Measurements from ENCODE around the gene BIRC3.
"Not testable (repeated sequence)": the region's sequence is repeated elsewhere in the genome, so short reads cannot be mapped to it uniquely, and the experiment has no call there.

Gene BIRC3

DNA sequence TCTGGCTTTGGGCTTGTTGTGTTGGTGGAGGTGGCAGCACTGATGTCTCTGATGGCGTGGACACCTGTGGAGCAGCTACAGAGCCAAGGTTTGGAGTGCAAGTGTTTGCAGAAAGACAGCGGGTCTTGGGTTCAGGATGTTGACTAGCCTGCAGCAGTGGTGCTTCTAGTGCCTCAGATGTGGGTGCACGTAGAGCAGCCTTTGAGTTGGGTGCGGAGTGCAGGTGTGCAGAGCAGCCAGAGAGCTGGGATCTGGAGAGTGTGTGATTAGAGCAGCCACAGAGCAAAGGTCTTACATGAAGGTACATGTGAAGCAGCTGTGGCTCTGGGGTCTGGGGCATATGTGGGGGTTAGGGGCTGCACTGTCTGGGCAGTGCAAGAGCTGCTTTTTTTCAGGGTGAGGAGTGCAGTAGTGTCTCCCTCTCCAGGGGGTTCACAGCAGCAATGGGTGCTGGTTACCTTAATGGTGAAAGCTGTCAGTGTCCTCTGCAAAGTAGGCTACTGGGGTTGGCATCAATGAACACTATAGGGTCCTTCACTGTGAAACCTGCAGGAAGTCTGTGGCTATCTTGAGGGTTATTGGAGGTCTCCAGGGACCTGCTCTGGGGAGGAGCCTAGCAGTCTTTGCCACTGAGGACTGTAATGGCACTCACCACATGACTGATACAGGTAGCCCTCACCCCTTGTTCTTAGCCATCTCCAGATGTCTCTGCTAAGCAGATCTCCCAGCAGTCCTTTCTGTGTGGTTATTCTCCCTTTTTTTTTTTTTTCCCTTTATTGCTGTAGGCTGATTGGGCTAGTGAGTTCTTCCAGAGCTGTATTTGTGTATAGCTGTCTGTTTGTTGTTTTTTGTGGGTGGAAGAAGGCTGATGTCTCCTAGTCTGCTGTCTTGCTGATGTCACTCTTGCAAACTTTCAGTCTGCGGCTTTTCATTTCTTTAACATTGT is 44.1 kb downstream of the BIRC3 start:
- TF ChIP-seq, protein P1, sequence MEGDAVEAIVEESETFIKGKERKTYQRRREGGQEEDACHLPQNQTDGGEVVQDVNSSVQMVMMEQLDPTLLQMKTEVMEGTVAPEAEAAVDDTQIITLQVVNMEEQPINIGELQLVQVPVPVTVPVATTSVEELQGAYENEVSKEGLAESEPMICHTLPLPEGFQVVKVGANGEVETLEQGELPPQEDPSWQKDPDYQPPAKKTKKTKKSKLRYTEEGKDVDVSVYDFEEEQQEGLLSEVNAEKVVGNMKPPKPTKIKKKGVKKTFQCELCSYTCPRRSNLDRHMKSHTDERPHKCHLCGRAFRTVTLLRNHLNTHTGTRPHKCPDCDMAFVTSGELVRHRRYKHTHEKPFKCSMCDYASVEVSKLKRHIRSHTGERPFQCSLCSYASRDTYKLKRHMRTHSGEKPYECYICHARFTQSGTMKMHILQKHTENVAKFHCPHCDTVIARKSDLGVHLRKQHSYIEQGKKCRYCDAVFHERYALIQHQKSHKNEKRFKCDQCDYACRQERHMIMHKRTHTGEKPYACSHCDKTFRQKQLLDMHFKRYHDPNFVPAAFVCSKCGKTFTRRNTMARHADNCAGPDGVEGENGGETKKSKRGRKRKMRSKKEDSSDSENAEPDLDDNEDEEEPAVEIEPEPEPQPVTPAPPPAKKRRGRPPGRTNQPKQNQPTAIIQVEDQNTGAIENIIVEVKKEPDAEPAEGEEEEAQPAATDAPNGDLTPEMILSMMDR (IDR thresholded peaks at IDR 0.05; ENCODE audit: low read depth, low read length) = no peak
- H3K4me3 ChIP-seq (ENCODE audit: low read depth, low read length) = no peak overlapping the region

DNA sequence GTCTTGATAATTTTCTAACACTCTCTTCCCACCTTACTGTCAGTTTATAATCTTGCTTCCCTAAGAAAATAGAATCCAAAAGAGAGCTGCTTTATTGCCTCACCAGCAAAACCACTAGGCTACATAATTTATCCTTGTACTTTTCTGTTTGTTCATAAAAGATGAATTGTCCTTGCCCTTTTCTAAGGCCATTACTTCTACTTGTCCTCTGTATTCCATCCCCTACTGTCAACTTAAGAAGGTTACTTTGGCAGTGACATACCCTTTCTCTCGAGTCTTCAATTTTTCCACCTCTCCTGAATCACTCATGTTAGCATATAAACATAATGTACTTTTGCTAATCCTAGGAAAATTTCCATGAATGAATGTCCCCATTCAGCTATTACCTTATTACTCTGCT is 47.7 kb downstream of the BIRC3 start:
- H3K4me3 ChIP-seq (ENCODE audit: low read depth, low read length) = no peak overlapping the region
- TF ChIP-seq, protein P1 (IDR thresholded peaks at IDR 0.05; ENCODE audit: low read depth, low read length) = no peak

DNA sequence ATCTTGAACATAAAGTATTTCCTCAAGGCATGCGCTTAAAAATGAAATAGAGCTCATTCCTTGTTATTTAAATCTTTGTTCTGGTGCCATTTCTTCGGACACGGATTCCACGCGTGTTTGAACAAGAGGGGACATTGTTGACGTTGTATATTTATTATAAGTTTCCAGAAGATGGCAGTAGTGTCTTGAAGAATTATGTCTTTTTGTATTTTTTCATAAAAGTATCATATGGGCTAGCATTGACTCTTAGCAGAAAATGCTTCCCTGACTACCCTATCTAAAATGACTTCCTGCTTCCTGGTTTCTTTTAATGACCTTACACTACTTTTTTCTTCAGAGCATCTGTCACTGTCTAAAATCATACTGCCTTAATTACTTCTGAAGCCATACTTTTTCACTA is 50.1 kb downstream of the BIRC3 start:
- no peak overlapping the region for H3K4me3 ChIP-seq (ENCODE audit: low read depth, low read length)

DNA sequence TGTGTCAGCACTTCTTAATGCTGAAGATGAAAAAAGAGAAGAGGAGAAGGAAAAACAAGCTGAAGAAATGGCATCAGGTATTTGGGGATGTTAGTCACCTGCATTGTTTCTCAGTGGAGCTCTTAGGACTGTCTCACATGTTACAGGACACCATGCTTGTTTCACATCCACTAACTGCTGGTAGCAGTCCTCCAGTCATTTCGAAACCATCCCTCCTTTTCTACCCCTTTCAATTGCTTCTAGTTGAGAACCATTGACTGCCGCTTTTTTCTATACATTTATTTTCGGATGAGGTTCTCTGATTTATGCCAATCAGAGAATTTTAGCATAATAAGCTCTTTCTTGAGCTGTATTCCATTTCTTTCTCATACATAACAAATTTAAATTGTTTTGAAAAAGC is 51.2 kb downstream of the BIRC3 start:
- TF ChIP-seq, protein P1 (IDR thresholded peaks at IDR 0.05; ENCODE audit: low read depth, low read length) = no peak
- no peak overlapping the region for H3K4me3 ChIP-seq (ENCODE audit: low read depth, low read length)

More for the DNA sequence above, 50.1 kb downstream of the BIRC3 start:
- TF ChIP-seq, protein P1 (IDR thresholded peaks at IDR 0.05; ENCODE audit: low read depth, low read length) = no peak

DNA sequence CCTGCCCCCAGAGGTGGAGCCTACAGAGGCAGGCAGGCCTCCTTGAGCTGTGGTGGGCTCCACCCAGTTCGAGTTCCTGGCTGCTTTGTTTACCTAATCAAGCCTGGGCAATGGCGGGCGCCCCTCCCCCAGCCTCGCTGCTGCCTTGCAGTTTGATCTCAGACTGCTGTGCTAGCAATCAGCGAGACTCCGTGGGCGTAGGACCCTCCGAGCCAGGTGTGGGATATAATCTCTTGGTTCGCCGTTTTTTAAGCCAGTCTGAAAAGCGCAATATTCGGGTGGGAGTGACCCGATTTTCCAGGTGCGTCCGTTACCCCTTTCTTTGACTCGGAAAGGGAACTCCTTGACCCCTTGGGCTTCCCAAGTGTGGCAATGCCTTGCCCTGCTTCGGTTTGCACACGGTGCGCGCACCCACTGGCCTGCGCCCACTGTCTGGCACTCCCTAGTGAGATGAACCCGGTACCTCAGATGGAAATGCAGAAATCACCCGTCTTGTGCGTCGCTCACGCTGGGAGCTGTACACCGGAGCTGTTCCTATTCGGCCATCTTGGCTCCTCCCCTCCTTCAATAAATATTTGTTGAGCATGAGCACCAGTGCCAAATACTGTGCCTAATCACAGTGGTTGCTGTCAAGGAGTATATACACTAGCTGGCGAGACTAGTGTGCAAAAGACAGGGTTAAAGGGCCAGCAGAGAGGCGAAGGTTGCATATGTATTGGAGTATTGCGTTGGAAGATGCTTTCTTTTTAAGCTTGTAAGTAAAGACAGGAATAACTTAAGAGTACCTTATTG is 57.5 kb downstream of the BIRC3 start:
- H3K4me3 ChIP-seq (ENCODE audit: low read depth, low read length) = not testable (repeated sequence)

DNA sequence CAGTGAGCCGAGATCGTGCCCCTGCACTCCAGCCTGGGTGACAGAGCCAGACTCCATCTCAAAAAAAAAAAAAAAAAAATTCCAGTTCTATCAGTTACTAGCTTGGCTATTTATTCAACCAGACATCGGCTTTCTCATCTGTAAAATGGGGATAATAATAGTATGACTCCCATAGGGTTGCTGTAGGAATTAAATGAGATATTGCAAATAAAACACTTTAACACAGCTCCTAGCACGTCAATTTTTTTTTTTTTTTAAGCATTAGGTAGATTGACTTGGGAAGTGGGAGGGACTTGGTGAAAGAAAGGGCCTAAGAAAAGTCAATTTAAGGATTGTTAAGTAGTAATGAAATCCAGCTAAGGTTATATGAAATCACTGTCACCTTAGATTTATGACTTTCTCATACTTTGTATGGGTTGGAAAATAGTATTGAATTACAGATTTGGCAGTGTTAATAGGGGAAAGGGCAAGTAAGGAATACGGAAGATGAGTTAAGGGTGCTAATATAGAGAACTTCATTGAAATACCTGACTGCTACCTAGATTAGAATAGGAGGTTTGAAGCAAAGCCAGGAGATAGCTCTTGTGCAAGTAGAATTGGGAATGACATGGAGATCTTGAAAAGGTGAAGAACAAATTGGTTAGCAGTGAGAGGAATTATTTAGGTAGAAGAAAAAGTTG is 58.6 kb downstream of the BIRC3 start:
- TF ChIP-seq, protein P1 (IDR thresholded peaks at IDR 0.05; ENCODE audit: low read depth, low read length) = no peak
- no peak overlapping the region for H3K4me3 ChIP-seq (ENCODE audit: low read depth, low read length)

DNA sequence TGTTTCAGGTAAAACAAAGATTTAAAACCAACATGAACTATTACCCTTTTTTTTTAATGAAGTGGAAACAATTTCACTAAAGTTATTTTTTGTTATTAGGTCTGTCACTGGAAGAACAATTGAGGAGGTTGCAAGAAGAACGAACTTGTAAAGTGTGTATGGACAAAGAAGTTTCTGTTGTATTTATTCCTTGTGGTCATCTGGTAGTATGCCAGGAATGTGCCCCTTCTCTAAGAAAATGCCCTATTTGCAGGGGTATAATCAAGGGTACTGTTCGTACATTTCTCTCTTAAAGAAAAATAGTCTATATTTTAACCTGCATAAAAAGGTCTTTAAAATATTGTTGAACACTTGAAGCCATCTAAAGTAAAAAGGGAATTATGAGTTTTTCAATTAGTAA is 60.6 kb downstream of the BIRC3 start:
- TF ChIP-seq, protein P1 (IDR thresholded peaks at IDR 0.05; ENCODE audit: low read depth, low read length) = no peak
- H3K4me3 ChIP-seq (ENCODE audit: low read depth, low read length) = no peak overlapping the region
